Fibroblast of the aortic adventitia (primary cell): ENCODE data around the gene HNRNPF. TPM values are rescaled to one million over a fixed set of nuclear protein-coding genes. Genes with fewer than 3 reads are reported as not detected.
A peak's percentile ranks its signal among the peaks of the same experiment; 100 is the strongest.

Source experiments
- DNase-seq: peaks from one replicate; pipeline ENCODE4 v3.0.0-alpha.2; 2010; ENCODE audit warnings: low read depth
- H3K4me3 ChIP-seq: 2 replicates; pipeline ENCODE4 v1.5.1; 2011; ENCODE audit warnings: low read depth, mild to moderate bottlenecking, control low read depth, low read length, moderate library complexity
- total RNA-seq: library from RNA; depleted of rRNA; stranded (reverse); fragments of >200 nt; gene quantifications from 2 replicates; pipeline ENCODE4 v1.2.3, GENCODE V29; 2012; ENCODE audit warnings: low replicate concordance
- TF ChIP-seq, protein P1 (sequence below): IDR thresholded peaks from 2 replicates; pipeline ENCODE4 v1.5.1; 2011; ENCODE audit warnings: mild to moderate bottlenecking, low read length, control low read depth, inconsistent platforms; ENCODE audit not compliant: insufficient read depth

Gene HNRNPF
- total RNA-seq, 1 donor: 196 TPM

DNA sequence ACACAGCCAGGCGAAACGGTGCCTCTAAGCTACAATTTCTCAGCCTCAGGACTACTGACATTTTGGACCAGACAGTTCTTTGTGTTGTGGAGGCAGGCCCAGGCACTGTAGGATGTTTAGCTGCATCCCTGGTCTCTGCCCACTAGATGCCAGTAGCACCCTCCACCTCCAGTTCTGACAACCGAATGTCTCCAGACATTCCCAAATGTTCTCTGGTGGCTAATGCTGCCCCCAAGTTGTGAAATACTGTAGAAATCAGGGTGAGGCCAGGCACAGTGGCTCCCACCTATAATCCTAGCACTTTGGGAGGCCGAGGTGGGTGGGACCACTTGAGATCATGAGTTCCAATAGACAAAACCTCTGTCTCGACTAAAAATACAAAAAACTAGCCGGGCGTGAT is 18.2 kb downstream of the HNRNPF start:
- no peak overlapping the region for H3K4me3 ChIP-seq
- DNase-seq: peak; percentile 66
- TF ChIP-seq, protein P1, sequence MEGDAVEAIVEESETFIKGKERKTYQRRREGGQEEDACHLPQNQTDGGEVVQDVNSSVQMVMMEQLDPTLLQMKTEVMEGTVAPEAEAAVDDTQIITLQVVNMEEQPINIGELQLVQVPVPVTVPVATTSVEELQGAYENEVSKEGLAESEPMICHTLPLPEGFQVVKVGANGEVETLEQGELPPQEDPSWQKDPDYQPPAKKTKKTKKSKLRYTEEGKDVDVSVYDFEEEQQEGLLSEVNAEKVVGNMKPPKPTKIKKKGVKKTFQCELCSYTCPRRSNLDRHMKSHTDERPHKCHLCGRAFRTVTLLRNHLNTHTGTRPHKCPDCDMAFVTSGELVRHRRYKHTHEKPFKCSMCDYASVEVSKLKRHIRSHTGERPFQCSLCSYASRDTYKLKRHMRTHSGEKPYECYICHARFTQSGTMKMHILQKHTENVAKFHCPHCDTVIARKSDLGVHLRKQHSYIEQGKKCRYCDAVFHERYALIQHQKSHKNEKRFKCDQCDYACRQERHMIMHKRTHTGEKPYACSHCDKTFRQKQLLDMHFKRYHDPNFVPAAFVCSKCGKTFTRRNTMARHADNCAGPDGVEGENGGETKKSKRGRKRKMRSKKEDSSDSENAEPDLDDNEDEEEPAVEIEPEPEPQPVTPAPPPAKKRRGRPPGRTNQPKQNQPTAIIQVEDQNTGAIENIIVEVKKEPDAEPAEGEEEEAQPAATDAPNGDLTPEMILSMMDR: peak; percentile 70

DNA sequence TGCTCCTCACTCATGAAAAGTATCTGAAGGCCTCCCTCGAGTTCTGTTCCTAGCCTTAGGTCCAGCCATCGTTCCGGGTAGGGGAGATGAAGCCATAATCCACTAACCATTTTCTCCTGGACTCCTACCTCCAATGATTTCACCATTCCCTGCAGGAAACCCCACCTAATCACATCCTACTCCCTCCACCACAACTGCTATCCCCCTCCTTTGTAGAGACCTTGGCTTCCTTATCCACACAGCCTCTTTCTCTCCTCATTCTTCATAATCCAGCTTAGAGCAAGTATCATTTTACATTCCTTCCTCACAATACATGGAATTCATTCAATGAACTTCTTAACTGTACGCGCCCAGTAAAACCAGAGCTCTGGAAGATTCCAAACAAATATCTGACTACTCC is 18.7 kb downstream of the HNRNPF start:
- no peak overlapping the region for H3K4me3 ChIP-seq
- TF ChIP-seq, protein P1: no peak
- no peak for DNase-seq

DNA sequence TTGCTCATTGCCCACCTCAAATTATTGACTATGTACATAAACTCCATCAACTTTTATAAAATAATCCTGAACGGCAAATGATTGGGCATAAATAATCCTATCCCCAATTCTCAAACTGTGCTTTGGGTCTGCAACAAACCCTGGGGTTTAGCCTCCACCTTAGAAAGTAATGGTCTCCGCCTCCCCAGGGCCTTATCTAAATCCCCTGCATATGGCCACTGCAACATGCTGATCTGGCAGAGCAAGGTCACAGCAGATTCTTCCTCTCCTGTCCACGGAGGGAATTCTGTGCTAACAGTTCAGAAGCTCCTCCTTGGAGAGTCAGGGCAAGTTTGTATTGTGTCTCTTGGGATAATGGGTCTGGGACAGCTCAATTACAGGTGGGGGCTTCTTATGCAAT is 19.1 kb downstream of the HNRNPF start:
- DNase-seq: no peak
- TF ChIP-seq, protein P1: no peak
- H3K4me3 ChIP-seq: no peak overlapping the region

- H3K4me3 ChIP-seq: no peak overlapping the region
- TF ChIP-seq, protein P1: no peak
- DNase-seq: no peak
Measured at GRCh38 chr10:43387678-43388032, 21.3 kb downstream of the HNRNPF start.

GRCh38 chr10:43386981-43387677 is 21.9 kb downstream of the HNRNPF start:
- TF ChIP-seq, protein P1: no peak
- no peak overlapping the region for H3K4me3 ChIP-seq
- DNase-seq: no peak

DNA sequence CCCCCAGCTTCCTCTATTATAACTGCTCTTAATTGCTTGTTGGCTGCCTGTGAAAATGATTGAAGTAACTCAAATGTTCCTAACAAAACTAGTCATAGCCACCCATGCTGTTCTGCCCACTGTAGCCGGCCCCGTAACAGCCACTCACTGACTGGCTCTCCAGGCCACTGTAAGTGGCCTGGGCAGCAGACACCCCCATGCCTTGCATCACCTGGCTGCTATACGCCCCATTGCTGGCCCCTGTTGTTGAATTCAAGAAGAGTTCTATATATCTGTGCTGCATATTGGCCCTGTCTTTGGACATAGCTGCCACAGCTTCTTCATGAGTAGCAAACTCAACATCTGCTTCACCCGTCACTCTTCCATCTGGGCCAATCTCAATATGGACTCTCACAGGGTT is 22.4 kb downstream of the HNRNPF start:
- TF ChIP-seq, protein P1: no peak
- no peak for DNase-seq
- no peak overlapping the region for H3K4me3 ChIP-seq
